Esophagus muscularis mucosa (tissue), 4 donors: ENCODE results near the gene CFAP410. TPM values are rescaled to one million over a fixed set of nuclear protein-coding genes. Genes with fewer than 3 reads are reported as not detected.

Experiments used
- DNase-seq: peaks from one replicate; pipeline ENCODE4 v3.0.0-alpha.2; 2017; ENCODE audit errors: extremely low spot score
- H3K27ac ChIP-seq, 4 donors: fragments of 200-600 bp; sonication (generic); replicated peaks in 1 of 4; 1 replicate in 3 of 4; 2 replicates in 1 of 4; pipeline ENCODE4 v1.5.1; 2016 to 2019; ENCODE audit warnings: mild to moderate bottlenecking in 1 of 4
- H3K27me3 ChIP-seq, 4 donors: fragments of 200-600 bp; sonication (generic); one replicate each; pipeline versions ENCODE4 v1.5.1 to v1.6.0; 2016 to 2019
- H3K36me3 ChIP-seq, 4 donors: fragments of 200-600 bp; sonication (generic); one replicate each; pipeline ENCODE4 v1.5.1; 2016 to 2019
- H3K4me1 ChIP-seq, 4 donors: fragments of 200-600 bp; sonication (generic); one replicate each; pipeline ENCODE4 v1.5.1; 2016 to 2019
- H3K4me3 ChIP-seq, 4 donors: fragments of 200-600 bp; sonication (generic); 1 replicate in 2 of 4; 2 replicates in 2 of 4; pipeline ENCODE4 v1.5.1; 2016 to 2019; ENCODE audit warnings: mild to moderate bottlenecking in 4 of 4, moderate library complexity in 1 of 4
- H3K9me3 ChIP-seq, 4 donors: fragments of 200-600 bp; sonication (generic); 1 replicate in 3 of 4; 2 replicates in 1 of 4; pipeline ENCODE4 v1.5.1; 2016 to 2019
- EP300 ChIP-seq: sonication (generic); formaldehyde crosslinking; IDR thresholded peaks from one replicate; pipeline ENCODE4 v1.6.1; 2017; ENCODE audit warnings: antibody characterized with exemption
- POLR2A ChIP-seq: fragments of 450-650 bp; IDR thresholded peaks from one replicate; pipeline ENCODE4 v1.6.1; 2017; ENCODE audit warnings: antibody characterized with exemption, moderate library complexity, mild to moderate bottlenecking, low read depth
- POLR2AphosphoS5 ChIP-seq, 2 donors: sonication (generic); formaldehyde crosslinking; IDR thresholded peaks; one replicate each; pipeline ENCODE4 v1.6.1; 2017; ENCODE audit warnings: antibody characterized with exemption in 2 of 2
- WGBS: methylation state at CpG from one replicate; pipeline ENCODE4 v1.1.5; 2018; 5-methylcytosine and 5-hydroxymethylcytosine counted together
- intact Hi-C: fragments of 100-400 bp; cut with DNase I; formaldehyde crosslinking; loops from one replicate; pipeline ENCODE4 v1.15.1; 2023
- total RNA-seq, 4 donors: library from RNA; depleted of rRNA; stranded (reverse); fragments of >200 nt; gene quantifications; one replicate each; pipeline versions ENCODE4 v1.1.0 to v1.2.1, GENCODE V29; 2016
- TF ChIP-seq, protein P1 (sequence below), 3 experiments: fragments of 200-600 bp in 2 of 3; fragments of 450-650 bp in 1 of 3; sonication (generic) in 2 of 3; IDR thresholded peaks; one replicate each; pipeline ENCODE4 v1.5.1; 2017 to 2019; ENCODE audit warnings: antibody characterized with exemption in 3 of 3, mild to moderate bottlenecking in 2 of 3, moderate library complexity in 1 of 3

Gene CFAP410
- total RNA-seq, 4 donors from 2014 or later, result 26.6 to 43.5 (median 32.3) TPM

- DNase-seq, result no peak
- Histone ChIP-seq H3K27ac (no peak overlapping the region), H3K9me3 (no peaks in the 10 kb centered on the region), H3K4me3 (no peak overlapping the region), H3K27me3 (peaks cover 0 to 88% (median 10%) of the 10 kb centered on the region in 4 donors), H3K36me3 (no peaks in the 10 kb centered on the region), H3K4me1 (peaks cover 0 to 18% (median 8%) of the 10 kb centered on the region in 4 donors)
- TF ChIP-seq EP300, result no peak
- TF ChIP-seq POLR2AphosphoS5 (IDR thresholded peaks at IDR 0.05), result no peak
- no peak for TF ChIP-seq POLR2A
- TF ChIP-seq, protein P1, sequence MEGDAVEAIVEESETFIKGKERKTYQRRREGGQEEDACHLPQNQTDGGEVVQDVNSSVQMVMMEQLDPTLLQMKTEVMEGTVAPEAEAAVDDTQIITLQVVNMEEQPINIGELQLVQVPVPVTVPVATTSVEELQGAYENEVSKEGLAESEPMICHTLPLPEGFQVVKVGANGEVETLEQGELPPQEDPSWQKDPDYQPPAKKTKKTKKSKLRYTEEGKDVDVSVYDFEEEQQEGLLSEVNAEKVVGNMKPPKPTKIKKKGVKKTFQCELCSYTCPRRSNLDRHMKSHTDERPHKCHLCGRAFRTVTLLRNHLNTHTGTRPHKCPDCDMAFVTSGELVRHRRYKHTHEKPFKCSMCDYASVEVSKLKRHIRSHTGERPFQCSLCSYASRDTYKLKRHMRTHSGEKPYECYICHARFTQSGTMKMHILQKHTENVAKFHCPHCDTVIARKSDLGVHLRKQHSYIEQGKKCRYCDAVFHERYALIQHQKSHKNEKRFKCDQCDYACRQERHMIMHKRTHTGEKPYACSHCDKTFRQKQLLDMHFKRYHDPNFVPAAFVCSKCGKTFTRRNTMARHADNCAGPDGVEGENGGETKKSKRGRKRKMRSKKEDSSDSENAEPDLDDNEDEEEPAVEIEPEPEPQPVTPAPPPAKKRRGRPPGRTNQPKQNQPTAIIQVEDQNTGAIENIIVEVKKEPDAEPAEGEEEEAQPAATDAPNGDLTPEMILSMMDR (IDR thresholded peaks at IDR 0.05), result no peak
- WGBS, result 78% methylated on average over 9 of the region's 12 CpGs
- intact Hi-C loops, result no loop called here
Measured at GRCh38 chr21:44349416-44349846, 10.2 kb upstream of the CFAP410 start.

GRCh38 chr21:44348861-44349260, 9.7 kb upstream of the CFAP410 start:
- TF ChIP-seq, protein P1 (IDR thresholded peaks at IDR 0.05), result no peak
- TF ChIP-seq EP300 (no peak), POLR2A (no peak), POLR2AphosphoS5 (IDR thresholded peaks at IDR 0.05) (no peak)
- Histone ChIP-seq H3K4me1 (peaks cover 0 to 18% (median 8%) of the 10 kb centered on the region in 4 donors), H3K9me3 (no peaks in the 10 kb centered on the region), H3K36me3 (no peaks in the 10 kb centered on the region), H3K27ac (no peak overlapping the region), H3K4me3 (no peak overlapping the region), H3K27me3 (peaks cover 0 to 88% (median 10%) of the 10 kb centered on the region in 4 donors)
- 91% methylated on average over 18 of the region's 19 CpGs for WGBS
- intact Hi-C loops, result no loop called here
- DNase-seq, result no peak

DNA sequence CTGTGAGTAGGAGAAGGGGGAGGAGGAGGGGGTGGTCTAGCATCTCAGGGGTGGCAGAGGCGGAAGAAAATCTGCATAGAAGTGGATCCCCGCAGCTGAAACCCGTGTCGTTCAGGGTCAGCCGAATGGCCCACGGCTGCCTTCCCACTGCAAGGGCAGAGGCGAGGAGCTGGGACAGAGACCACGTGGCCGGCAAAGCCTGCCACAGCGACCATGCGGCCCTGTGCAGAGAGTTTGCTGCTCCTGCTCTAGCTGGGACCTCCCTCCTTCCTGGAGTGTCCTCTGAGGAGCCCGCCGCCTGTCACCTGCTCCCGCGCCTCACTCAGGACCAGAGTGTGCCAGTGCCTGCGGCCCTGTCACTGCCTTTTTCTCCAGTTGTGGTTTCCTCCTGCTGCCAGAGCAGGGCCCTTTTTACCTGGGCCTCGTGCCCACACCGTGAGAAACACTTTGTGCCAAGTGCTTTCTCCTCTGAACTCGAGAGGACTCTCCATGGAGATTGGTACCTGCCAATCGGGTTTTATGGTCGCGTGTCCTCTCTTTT, 8.8 kb upstream of the CFAP410 start:
- H3K4me1 ChIP-seq, result peaks cover 0 to 18% (median 8%) of the 10 kb centered on the region in 4 donors
- WGBS, result 48% methylated on average over 14 of the region's 22 CpGs
- DNase-seq, result no peak
- TF ChIP-seq EP300 (no peak), POLR2AphosphoS5 (IDR thresholded peaks at IDR 0.05) (no peak), POLR2A (no peak)
- TF ChIP-seq, protein P1 (IDR thresholded peaks at IDR 0.05), result no peak
- H3K4me3 ChIP-seq, result no peak overlapping the region
- no peaks in the 10 kb centered on the region for H3K36me3 ChIP-seq
- H3K27me3 ChIP-seq, result peaks cover 0 to 79% (median 10%) of the 10 kb centered on the region in 4 donors
- intact Hi-C loops, result no loop called here
- H3K27ac ChIP-seq, result no peak overlapping the region
- no peaks in the 10 kb centered on the region for H3K9me3 ChIP-seq

DNA sequence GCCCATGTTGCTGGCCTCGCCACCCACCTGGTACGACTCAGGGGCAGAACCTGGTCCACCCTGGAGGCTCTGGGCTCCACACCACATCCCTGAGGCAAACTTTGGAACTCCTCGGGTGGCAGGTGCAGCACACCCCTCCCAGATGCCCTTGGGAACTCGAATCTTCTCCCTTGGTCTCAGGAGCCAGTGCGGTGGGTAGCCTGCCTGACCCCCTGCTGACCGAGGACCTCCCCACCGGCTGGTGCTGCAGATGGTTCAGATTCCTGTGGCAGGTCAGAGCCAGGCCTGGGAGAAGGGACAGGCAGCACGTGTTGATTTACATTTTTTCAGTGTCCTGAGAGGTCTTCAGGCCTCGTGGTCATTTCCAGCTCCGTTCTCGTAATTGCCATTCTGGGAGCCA, 6.3 kb upstream of the CFAP410 start:
- DNase-seq, result no peak
- intact Hi-C loops, result no loop called here
- no peaks in the 10 kb centered on the region for H3K9me3 ChIP-seq
- H3K36me3 ChIP-seq, result no peaks in the 10 kb centered on the region
- no peak overlapping the region for H3K27ac ChIP-seq
- H3K4me3 ChIP-seq, result no peak overlapping the region
- TF ChIP-seq POLR2AphosphoS5 (IDR thresholded peaks at IDR 0.05) (no peak), POLR2A (no peak), EP300 (no peak)
- TF ChIP-seq, protein P1 (IDR thresholded peaks at IDR 0.05), result no peak
- H3K27me3 ChIP-seq, result peaks cover 0 to 54% (median 10%) of the 10 kb centered on the region in 4 donors
- H3K4me1 ChIP-seq, result peaks cover 0 to 11% (median 7%) of the 10 kb centered on the region in 4 donors
- WGBS, result 54% methylated on average over 10 of the region's 11 CpGs
